B cell (primary cell): ENCODE measurements around the gene PRRT2. TPM values are rescaled to one million over a fixed set of nuclear protein-coding genes. Genes with fewer than 3 reads are reported as not detected.

Experiments used
- ATAC-seq: fragments of 200-7000 bp; cut with Tn5 transposase; one replicate; pipeline ENCODE4 v1.10.0; 2021; ENCODE audit warnings: low read depth, mild to moderate bottlenecking, moderate number of reproducible peaks, moderate library complexity
- CTCF ChIA-PET: fragments of 350-600 bp; sonication (Branson Sonifier 250); formaldehyde crosslinking; loops from one replicate; lab custom pipeline; 2021; ENCODE audit warnings: antibody characterized with exemption, inconsistent platforms; lab: Charles Lee
- POLR2A ChIA-PET: fragments of 350-600 bp; sonication (Branson Sonifier 250); formaldehyde crosslinking; loops from one replicate; lab custom pipeline; 2021; ENCODE audit warnings: antibody characterized with exemption; lab: Charles Lee
- DNase-seq: peaks from one replicate; pipeline ENCODE4 v3.0.0; 2013
- H2AFZ ChIP-seq: 2 replicates; pipeline ENCODE4 v1.6.1; 2012; ENCODE audit warnings: mild to moderate bottlenecking, low read depth, low read length; ENCODE audit not compliant: insufficient read depth, poor library complexity, severe bottlenecking
- H3K27ac ChIP-seq, 2 donors: 1 replicate in 1 of 2; 2 replicates in 1 of 2; pipeline ENCODE4 v1.5.1; 2012 to 2013; ENCODE audit warnings: low read length in 2 of 2, mild to moderate bottlenecking in 2 of 2, moderate library complexity in 1 of 2
- H3K27me3 ChIP-seq, 4 experiments: fragments of 200-600 bp in 1 of 4; sonication (generic) in 1 of 4; replicated peaks in 1 of 4; 1 replicate in 2 of 4; 2 replicates in 2 of 4; pipeline versions ENCODE4 v1.6.1 to v1.7.0; 2013 to 2016; ENCODE audit warnings: low read length in 3 of 4, mild to moderate bottlenecking in 2 of 4, mixed read lengths in 1 of 4, moderate library complexity in 1 of 4; ENCODE audit not compliant: insufficient read depth in 4 of 4, control insufficient read depth in 3 of 4; ENCODE audit errors: control extremely low read depth in 1 of 4
- H3K36me3 ChIP-seq, 2 experiments: replicated peaks in 1 of 2; 1 replicate in 1 of 2; 2 replicates in 1 of 2; pipeline versions ENCODE4 v1.6.1 to v1.7.1; 2013; ENCODE audit warnings: low read length in 1 of 2; ENCODE audit not compliant: insufficient read depth in 2 of 2, control insufficient read depth in 1 of 2; ENCODE audit errors: control extremely low read depth in 1 of 2, extremely low read depth in 1 of 2
- H3K4me1 ChIP-seq, 2 donors: fragments of 200-600 bp in 1 of 2; sonication (generic) in 1 of 2; 1 replicate in 1 of 2; 2 replicates in 1 of 2; pipeline versions ENCODE4 v1.5.1 to v1.6.1; 2013 to 2017; ENCODE audit warnings: low read length in 2 of 2; ENCODE audit not compliant: control insufficient read depth in 2 of 2, insufficient read depth in 2 of 2
- H3K4me2 ChIP-seq: replicated peaks from 2 replicates; pipeline ENCODE3; 2012; ENCODE audit warnings: mild to moderate bottlenecking, low read depth, low read length; ENCODE audit not compliant: poor library complexity, severe bottlenecking
- H3K4me3 ChIP-seq, 5 experiments: fragments of 200-600 bp in 1 of 5; sonication (generic) in 1 of 5; 1 replicate in 3 of 5; 2 replicates in 2 of 5; pipeline versions ENCODE4 v1.5.1 to v1.7.0; 2011 to 2016; ENCODE audit warnings: low read length in 4 of 5, mild to moderate bottlenecking in 4 of 5, low read depth in 2 of 5, control low read depth in 1 of 5, moderate library complexity in 1 of 5; ENCODE audit not compliant: insufficient read depth in 1 of 5; ENCODE audit errors: control extremely low read depth in 1 of 5, extremely low read depth in 1 of 5
- H3K79me2 ChIP-seq: fragments of 200-600 bp; sonication (generic); one replicate; pipeline ENCODE4 v1.6.0; 2016; ENCODE audit warnings: low read length; ENCODE audit not compliant: control insufficient read depth, insufficient read depth
- H3K9ac ChIP-seq: fragments of 200-600 bp; sonication (generic); 2 replicates; pipeline ENCODE4 v1.6.1; 2017; ENCODE audit warnings: mild to moderate bottlenecking, low read length, moderate library complexity
- H3K9me3 ChIP-seq, 3 donors: one replicate each; pipeline versions ENCODE4 v1.6.1 to v1.7.1; 2013; ENCODE audit warnings: low read length in 2 of 3; ENCODE audit not compliant: control insufficient read depth in 2 of 3, insufficient read depth in 1 of 3; ENCODE audit errors: control extremely low read depth in 1 of 3
- H4K20me1 ChIP-seq: 2 replicates; pipeline ENCODE4 v1.6.0; 2012; ENCODE audit warnings: mild to moderate bottlenecking, low read length; ENCODE audit not compliant: insufficient read depth, control insufficient read depth, poor library complexity, severe bottlenecking
- H3K27ac Mint-ChIP-seq: one replicate; pipeline ENCODE4 v1.8.0; 2021; ENCODE audit warnings: mixed read lengths
- H3K27me3 Mint-ChIP-seq: one replicate; pipeline ENCODE4 v1.8.0; 2021; ENCODE audit warnings: mixed read lengths
- H3K4me1 Mint-ChIP-seq: one replicate; pipeline ENCODE4 v1.8.0; 2021; ENCODE audit warnings: mixed read lengths
- H3K4me3 Mint-ChIP-seq: one replicate; pipeline ENCODE4 v1.8.0; 2021; ENCODE audit warnings: mixed read lengths
- H3K9me3 Mint-ChIP-seq: one replicate; pipeline ENCODE4 v1.8.0; 2022; ENCODE audit warnings: mixed read lengths; ENCODE audit not compliant: insufficient read depth
- CTCF ChIP-seq: fragments of 200-600 bp; IDR thresholded peaks from one replicate; pipeline ENCODE4 v1.8.0; 2022; ENCODE audit warnings: antibody characterized with exemption, mild to moderate bottlenecking
- EZH2 ChIP-seq: IDR thresholded peaks from 2 replicates; pipeline ENCODE4 v1.6.1; 2012; ENCODE audit warnings: borderline replicate concordance, low read depth, mild to moderate bottlenecking, moderate library complexity, low read length; ENCODE audit not compliant: insufficient read depth, poor library complexity, severe bottlenecking
- WGBS: methylation state at CpG from one replicate; pipeline ENCODE4 v1.1.5; 2013; ENCODE audit warnings: missing lambda C conversion rate; ENCODE audit not compliant: insufficient coverage; 5-methylcytosine and 5-hydroxymethylcytosine counted together
- intact Hi-C: fragments of 100-400 bp; cut with micrococcal nuclease; formaldehyde crosslinking; loops from one replicate; pipeline ENCODE4 v1.10.0; 2022
- polyA plus RNA-seq: library from polyadenylated mRNA; depleted of rRNA; stranded (reverse); fragments of >200 nt; gene quantifications from 2 replicates; pipeline ENCODE4 v1.2.3, GENCODE V29; 2012
- total RNA-seq, 2 donors: library from RNA; stranded (reverse); fragments of 120-200 nt in 1 of 2; gene quantifications; 1 replicate in 1 of 2; 2 replicates in 1 of 2; pipeline versions ENCODE4 v1.2.3 to v1.2.4, GENCODE V29; 2013 to 2022

PRRT2 gene
- total and polyA plus RNA-seq, 2 donors (not counting 1 experiment from before 2014, with no cell fraction given) = 0.79 to 3.1 TPM

GRCh38 chr16:29804020-29804419 lies 8.0 kb upstream of the PRRT2 start:
- Histone ChIP-seq H3K36me3 (peaks cover 1 to 22% of the 10 kb centered on the region in 2 experiments), H2AFZ (no peak overlapping the region), H3K4me2 (peak overlapping the region; percentile 92), H3K4me1 (peaks cover 28 to 33% of the 10 kb centered on the region in 2 donors), H3K9ac (peak overlapping the region; percentile 85), H3K4me3 (peak overlapping the region in 1 of 5 experiments; percentile 89), H3K9me3 (no peaks in the 10 kb centered on the region), H4K20me1 (peaks cover 15% of the 10 kb centered on the region), H3K27ac (peak overlapping the region; percentile 4 to 87), H3K27me3 (no peaks in the 10 kb centered on the region), H3K79me2 (peaks cover 17% of the 10 kb centered on the region)
- DNase-seq = peak; percentile 40
- TF ChIP-seq CTCF (no peak), EZH2 (no peak)
- WGBS = 90% methylated on average over 2 of the region's 8 CpGs
- Mint-ChIP-seq H3K9me3 (no peaks in the 10 kb centered on the region), H3K4me1 (peaks cover 34% of the 10 kb centered on the region), H3K27ac (peak overlapping the region; percentile 100), H3K4me3 (peak overlapping the region; percentile 98), H3K27me3 (no peaks in the 10 kb centered on the region)
- ChIA-PET POLR2A (interaction anchor here (0.5 to 4.3 kb wide), 10 partner anchors 10 to 123 kb away, joined by 3 to 24 read pairs (median 4); partner anchors contain the start of genes C16orf54, KIF22 and PAGR1), CTCF (interaction anchor here (0.6 to 2.1 kb wide), 16 partner anchors 9 to 158 kb away, joined by 3 to 17 read pairs (median 6); partner anchors contain the start of genes KIF22, MVP, PAGR1 and TMEM219)
- ATAC-seq = no peak
- intact Hi-C loops = loop anchor here (2.0 kb wide), 1 partner anchor 123 kb away; the partner anchor contains the start of gene KCTD13
